ENCODE data around the gene MED25.

Gene MED25

DNA sequence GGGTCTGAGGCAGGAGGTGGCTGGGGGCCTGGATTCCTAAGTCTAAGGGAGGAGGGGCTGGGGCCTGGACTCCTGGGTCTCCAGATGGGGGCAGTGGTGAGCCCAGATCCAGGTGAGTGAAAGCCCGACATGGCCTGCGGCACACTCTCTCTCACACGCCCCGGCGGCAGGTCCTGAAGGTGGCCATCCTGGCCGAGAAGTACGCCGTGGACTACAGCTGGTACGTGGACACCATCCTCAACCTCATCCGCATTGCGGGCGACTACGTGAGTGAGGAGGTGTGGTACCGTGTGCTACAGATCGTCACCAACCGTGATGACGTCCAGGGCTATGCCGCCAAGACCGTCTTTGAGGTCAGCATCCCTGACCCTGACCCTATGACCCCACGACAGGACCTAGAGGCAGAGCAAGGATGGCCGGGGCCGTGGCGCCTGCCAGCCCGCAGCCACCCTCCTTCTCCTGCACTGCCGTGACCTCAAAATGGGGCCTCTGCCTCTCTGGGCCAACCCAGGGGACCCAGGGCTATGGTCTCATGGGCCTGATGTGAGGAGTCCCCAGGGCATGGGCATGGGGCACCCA, 18.2 kb upstream of the MED25 start:
- DNase-seq: no peak

DNA sequence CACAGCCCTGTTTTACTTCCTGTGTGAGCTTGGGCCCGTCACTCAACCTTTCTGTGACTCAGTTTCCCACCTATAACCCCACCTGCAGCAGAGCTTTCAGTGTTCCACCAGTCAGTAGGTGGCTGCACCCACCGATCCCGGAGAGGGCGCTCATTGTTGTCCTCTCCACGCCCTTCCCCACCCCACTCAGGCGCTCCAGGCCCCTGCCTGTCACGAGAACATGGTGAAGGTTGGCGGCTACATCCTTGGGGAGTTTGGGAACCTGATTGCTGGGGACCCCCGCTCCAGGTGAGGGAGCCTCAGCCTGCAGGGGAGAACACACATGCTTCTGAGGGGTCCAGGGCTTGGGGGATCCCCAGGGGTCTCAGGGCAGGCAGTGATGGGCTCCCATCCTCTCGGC, 17.3 kb upstream of the MED25 start:
- DNase-seq: no peak

DNA sequence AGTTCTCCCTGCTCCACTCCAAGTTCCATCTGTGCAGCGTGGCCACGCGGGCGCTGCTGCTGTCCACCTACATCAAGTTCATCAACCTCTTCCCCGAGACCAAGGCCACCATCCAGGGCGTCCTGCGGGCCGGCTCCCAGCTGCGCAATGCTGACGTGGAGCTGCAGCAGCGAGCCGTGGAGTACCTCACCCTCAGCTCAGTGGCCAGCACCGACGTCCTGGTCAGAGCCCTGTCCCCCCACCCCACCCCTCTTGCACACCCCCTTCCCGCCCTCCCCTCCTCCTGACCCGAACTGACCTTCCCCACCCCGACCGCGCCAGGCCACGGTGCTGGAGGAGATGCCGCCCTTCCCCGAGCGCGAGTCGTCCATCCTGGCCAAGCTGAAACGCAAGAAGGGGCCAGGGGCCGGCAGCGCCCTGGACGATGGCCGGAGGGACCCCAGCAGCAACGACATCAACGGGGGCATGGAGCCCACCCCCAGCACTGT, 16.6 kb upstream of the MED25 start:
- no peak for DNase-seq

DNA sequence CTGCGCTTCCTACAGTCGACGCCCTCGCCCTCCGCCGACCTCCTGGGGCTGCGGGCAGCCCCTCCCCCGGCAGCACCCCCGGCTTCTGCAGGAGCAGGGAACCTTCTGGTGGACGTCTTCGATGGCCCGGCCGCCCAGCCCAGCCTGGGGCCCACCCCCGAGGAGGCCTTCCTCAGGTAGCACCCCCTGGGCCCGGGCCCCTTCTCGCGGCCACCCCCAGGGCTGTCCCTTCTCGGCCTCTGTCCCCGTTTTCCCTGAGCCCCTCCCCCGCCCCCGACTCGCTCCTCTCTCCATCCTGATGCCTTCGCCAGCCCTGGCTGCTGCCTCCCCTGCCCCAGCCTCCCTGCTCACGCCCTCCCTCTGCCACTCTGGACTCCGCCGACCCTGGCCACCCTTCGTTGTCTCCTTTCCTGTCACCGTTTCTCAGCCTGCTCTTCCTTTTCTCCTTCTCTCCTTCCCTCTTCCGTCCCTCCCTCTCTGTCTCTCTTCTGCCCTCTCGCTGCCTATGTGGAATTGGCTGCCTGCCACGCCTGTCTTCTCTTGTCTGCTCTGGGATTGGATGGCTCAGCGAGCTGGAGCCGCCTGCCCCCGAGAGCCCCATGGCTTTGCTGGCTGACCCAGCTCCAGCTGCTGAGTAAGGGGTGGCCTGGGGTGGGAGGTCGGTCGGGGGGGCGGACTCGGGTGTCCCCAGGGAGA, 16.0 kb upstream of the MED25 start:
- DNase-seq: peak; percentile 24

DNA sequence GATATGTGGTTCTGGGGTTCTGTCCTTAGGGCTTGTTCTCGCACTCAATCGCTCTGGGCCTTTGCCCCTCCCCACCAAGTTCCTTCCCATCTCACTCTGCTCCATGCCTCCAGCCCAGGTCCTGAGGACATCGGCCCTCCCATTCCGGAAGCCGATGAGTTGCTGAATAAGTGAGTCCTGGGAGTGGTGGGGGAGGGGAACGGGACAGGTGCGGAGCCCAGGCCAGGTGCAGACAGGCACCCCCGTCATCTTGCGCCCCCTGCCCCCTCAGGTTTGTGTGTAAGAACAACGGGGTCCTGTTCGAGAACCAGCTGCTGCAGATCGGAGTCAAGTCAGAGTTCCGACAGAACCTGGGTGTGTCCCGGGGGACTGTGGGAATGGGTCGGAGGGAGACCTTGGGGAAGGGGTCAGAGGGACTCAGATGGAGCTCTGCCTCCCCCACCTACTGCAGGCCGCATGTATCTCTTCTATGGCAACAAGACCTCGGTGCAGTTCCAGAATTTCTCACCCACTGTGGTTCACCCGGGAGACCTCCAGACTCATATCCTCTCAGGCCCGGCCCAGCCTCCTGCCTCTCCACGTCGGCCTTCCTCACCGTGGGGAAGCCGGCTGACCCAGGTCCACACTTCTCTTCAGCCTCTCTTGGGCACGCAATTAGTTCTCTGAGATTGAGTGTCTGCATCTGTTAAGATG, 15.1 kb upstream of the MED25 start:
- DNase-seq: no peak

DNA sequence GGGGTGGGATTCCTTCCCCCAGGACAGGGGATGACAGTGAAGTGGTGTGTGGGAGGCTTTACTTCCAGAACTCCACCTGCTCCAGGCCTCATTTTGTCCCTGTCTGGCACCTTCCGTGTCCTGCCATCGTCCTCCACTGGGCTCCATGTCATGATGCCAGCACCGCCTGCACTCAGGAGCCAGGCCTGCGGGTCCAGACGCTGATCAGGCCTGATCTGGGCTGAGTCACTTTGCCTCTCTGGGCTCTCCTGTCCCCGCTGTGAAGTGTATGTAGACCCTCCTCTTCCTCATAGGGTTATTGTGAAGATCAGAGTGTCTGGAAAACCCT, 14.6 kb upstream of the MED25 start:
- DNase-seq: no peak

DNA sequence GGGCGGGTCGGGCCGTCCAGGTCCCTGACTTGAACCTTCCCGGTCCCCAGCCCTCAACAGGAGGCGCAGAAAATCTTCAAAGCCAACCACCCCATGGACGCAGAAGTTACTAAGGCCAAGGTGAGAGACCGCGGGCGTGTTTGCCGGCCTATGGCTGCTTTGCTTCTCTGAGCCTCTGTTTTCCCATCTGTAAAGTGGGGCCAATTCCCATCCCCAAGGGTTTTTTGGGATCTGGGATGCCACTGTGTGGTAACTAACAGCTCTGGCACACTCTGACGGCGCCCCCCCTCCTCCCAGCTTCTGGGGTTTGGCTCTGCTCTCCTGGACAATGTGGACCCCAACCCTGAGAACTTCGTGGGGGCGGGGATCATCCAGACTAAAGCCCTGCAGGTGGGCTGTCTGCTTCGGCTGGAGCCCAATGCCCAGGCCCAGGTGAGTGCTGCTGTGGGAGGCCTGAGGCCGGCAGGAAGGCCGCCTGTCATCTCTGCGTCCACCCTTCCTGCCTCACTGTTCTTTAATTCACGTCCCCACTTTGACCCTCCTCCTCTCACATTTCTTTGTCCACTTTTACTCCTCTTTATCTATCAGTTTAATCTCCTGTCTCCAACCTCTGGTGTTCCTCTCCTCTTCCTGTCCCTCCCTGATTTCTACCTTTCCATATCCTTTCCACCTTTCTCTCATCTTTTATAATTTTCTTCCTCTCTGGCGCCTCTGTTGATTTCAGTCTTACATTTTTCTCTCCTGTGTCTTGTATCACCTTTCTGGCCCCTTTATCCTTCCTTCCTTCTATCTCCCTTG, 12.1 kb upstream of the MED25 start:
- no peak for DNase-seq

DNA sequence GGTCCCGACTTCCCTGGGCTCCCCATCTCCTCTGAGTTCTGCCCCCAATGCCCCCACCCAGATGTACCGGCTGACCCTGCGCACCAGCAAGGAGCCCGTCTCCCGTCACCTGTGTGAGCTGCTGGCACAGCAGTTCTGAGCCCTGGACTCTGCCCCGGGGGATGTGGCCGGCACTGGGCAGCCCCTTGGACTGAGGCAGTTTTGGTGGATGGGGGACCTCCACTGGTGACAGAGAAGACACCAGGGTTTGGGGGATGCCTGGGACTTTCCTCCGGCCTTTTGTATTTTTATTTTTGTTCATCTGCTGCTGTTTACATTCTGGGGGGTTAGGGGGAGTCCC, 11.5 kb upstream of the MED25 start:
- no peak for DNase-seq

DNA sequence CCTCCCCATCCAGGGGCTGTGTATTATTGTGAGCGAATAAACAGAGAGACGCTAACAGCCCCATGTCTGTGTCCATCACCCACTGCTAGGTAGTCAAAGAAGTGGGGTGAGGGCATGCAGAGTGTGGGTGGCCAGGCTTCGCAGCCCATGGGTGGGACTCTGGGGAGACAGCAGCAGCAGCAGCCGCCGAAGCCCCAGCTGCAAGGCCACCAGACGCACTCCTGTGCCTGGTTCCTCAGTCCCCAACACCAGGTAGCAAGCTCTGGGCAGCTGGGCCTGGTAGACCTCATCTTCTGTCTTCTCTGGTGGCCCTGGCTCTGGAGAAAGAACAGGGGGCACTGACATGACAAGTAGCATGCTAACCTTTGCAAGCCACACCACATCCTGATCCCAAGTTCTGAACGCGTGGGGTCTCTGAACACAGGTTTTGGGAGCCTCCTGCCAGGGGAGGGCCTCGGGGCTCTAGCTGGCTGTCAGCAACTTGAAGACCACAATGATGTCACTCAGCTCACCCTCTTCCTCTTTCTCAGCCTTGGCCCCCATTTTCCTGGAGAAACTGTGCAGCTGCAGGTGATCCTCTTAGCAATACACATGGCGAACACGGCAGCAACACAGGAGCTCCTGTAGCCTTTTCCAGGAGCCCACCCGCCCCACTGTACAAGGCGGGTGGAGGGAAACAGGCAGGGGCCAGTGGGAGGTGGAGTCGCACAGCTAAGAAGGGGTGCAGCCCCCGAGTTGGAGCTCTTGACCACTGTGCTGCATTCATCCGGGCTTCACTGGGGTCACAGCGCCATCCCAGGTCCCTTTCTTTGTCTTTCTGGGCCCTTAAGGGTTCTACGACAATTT, 10.8 kb upstream of the MED25 start:
- no peak for DNase-seq

DNA sequence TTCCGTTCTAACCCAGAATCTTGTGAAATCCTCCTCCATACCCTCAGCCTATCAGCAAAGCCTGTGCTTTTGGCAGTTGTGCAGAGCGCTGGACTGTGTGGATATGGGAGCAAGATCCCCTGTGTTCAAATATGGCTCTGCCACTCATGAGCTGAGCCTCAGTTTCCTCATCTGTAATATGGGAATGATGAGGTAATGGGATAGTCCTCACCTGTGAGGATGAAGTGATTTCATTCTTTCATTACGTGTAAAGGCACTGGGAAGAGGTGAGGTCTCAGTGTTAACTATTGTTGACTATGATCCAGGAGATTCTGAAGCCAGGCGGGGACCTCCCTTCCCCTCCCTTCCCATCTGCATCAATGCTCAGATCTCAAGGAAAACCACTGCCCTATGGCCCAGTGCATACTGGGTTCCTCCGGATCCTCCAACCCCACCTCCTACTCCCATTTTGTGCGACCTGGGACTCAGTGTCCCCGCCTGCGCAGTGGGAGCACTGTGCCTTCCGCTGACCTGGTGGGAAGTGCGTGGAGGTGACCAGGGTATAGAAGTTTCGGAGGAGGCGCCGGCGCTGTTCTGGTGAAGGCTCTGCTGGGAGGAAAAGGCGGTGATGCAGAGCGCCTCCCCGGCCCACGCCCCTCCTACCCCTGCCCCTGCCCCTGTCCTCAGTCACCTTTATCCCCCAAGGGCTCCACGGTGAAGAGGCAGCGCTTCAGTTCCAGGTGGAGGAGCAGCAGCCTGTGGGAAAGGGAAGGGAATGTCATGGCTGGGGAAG, 10.0 kb upstream of the MED25 start:
- DNase-seq: no peak

DNA sequence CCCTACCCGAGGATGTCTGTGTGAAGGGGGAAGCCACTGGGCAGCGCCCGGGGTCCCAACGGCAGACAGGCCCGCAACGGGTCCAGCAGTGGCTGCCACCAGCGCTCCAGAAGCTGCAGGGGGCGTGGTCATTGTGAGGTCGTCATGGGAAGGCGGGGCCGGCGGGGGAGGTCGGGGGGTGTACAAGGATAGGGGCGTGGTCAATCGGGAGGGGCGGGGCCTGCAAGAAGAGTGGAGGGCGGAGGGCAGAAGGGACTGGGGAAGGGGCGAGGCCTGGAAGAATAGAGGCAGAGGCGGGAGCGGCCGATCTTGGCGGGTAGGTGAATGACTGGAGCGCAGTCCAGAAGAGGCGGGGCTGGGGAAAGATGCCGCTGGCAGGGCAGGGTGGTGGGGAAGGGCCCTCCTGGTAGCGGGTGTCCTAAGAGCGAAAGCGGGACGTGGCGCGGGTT, 9.4 kb upstream of the MED25 start:
- DNase-seq: no peak

DNA sequence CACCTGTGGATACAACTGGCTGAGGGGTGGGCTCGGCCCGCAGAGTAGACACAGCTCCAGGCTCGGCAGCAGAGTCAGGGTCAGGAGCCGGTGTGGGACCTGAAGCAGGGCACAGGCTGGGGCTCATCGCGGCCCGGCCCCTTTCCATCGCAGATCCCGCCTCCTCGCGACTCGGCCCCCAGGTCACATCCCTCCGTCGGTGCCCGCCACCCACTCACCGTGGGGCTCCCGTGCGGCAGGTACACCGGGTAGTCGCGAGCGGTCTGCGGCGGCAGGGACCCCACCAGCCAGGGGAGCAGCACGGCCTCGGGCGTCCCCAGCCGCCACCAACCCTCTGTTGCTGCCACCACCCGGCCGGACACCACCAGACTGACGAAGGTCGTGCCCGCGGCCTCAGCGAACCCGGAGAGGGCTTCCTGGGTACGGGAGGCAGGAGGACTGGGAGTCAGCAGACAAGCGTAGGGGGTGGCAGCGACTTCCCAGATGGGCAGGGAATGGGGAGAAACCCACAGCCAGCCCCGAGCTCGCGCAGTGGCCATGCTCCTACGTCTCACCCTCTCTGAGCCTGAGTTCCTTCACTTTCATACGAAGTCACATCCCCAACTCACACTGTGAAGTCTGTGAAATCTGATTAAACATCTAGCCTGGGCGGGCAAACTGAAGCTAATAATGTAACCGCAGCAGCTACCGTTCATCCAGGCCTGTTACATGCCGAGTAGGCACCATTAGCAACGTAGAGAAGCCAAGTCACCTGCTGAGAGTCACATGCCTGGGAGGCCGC, 8.7 kb upstream of the MED25 start:
- no peak for DNase-seq

DNA sequence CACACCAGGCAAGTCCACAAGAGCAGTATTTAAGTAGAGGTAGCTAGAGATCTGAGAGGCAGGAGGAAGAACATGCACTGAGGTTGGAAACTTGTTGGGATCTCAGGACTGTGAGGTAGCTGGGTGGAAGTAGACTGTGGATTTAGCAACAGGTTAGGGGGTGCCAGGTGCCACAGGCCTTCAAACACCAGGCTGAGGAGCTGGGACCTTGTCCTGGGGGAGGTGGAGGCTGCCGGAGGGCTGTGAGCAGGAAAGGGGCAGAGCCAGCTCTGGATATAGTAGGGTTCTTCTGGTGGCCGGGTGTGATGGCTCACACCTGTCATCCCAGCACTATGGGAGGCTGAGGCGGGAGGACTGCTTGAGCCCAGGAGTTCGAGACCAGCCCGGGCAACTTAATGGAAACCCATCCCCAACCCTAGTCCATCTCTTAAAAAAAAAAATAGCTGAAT, 8.1 kb upstream of the MED25 start:
- no peak for DNase-seq

DNA sequence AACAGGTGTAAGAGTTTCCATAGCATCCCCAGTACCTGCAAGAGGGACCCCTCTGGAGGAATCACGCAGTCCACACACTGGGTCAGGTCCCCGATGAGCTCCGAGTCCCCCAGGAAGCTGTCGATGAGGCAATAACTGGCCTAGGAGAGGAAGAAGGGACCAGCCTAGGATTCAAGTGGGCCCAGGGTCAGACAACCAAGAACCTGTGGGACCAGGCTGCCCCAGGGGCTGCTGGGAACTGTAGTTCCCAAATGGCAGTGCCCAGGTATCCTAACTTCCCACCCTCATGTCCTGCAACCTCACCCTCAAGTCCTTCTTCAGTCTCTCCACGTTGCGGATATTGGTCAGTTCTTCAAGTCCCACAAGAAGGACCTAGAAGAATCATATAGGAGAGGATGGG, 6.8 kb upstream of the MED25 start:
- DNase-seq: no peak

DNA sequence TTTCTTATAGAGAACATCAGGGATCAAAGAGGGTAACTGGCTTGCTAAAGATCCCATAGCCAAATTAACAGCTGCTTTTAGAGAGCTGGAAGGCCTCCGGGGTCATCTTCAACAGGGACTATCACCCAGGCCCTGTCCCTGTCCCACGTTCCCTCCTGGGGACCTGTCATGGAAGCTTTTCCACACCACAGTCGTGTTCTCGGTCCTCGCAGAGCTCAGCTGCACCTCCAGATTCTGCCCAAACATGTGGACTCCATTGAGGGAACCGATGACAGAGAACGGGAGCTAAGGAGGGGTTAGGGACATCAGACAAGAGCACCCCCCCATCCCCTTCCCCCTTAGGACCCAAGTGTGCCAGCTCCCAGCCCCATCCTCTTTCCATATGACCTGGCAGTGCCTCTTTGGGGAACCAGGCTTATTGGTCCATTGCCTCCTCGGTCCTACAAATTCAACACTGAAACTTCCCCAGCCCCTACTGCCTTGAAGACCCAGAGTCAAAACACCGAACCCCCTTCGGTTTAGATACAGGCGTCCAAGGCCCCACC, 5.6 kb upstream of the MED25 start:
- DNase-seq: no peak

DNA sequence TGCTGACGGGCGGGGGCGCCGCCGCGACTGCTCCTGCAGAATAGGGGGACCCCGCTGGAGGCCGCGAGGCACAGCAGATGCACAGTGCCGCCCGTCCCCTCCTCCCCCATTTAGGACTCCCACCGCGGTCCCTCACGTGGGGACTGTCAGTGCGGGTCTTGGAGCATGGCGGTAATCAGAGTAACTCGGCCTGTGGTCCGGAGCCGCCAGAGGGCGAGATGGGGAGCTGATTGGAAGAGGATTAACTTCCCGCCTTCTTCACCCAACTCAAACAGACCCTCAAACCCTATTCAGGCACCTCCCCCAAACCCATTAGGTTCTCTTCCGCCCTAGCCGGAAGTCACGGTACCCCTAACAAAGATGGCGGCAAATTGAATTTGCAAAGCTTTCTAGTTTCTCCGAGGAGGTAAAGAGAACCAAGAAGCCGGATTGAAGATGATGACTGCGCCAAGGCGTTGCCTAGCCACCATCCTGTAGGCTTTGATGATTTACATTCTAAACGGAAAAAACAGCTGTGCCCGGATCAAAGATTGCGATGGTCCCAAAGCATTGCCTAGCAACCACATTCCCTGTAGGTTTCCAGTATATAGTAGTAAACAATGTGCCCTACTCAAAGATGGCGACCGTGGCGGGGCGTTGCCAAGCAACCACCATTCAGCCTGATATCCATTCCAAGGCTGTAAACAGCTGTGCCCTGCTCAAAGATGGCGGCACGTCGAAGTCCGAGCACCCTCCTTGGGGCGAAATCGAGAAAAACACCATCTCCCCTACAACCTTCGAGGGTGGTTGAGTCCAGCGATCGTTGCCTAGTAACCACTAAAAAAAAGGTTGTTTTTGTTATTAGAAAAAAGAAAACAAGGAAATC, 4.9 kb upstream of the MED25 start, which contains the start of gene FUZ:
FUZ (minus strand) TSS at position 296 of the 865 bp plus-strand sequence; CDS start at position 110, 186 bp downstream.
- peak; percentile 99 for DNase-seq

DNA sequence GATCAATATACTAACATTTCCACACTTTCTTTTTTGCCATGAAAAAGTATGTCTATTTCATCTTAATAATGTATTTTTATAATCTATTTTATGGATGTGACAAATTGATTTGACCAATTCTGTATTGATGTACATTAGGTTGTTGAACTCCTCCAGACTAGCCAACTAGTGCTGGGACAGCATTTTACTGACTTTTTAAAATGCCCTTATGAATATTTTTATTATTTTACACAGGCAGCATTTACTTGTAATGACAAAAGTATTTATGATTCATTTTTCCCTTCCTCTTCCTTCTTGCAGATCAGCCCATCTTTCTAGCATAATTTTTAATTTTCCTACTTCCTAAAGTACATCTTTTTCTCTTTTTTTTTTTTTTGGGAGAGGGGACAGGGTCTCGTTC, 4.1 kb upstream of the MED25 start:
- no peak for DNase-seq

DNA sequence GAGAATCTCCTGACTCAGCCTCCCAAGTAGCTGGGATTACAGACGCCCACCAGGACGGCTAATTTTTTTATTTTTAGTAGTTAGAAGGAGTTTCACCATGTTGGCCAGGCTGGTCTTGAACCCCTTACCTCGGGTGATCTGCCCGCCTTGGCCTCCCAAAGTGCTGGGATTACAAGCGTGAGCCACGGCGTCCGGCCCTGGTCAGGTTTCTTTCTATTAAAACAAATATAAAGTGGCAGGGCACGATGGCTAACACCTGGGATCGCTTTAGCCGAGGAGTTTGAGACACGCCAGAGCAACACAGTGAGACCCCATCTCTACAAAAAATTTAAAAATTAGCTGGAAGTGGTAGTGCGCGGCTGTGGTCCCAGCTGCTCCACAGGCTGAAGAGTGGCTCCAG, 1.5 kb upstream of the MED25 start:
- no peak for DNase-seq

DNA sequence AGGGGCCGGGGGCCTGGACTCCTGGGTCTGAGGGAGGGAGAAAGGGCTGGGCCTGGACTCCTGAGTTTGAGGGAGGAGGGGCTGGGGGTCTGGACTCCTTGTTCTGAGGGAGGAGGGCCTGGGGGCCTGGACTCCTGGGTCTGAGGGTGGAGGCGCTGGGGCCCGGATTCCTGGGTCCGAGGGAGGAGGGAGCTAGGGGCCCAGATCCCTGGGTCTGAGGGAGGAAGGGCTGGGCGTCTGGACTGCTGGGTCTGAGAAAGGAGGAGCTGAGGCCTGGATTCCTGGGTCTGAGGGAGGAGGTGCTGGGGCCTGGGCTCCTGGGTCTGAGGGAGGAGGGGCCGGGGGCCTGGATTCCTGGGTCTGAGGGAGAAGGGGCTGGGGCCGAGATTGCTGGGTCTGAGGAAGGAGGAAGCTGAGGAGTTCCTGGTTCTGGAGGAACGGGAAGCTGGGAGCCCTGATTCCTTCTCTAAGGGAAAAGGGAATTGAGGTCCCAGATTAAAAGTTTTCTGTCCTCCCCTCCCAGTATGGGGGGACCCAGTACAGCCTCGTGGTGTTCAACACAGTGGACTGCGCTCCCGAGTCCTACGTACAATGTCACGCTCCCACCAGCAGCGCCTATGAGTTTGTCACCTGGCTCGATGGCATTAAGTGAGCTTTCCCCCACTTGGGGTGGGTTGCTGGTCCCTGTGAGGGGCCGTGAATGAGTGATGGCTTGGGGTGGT, 721 bp downstream of the MED25 start:
- DNase-seq: no peak
